Retina (tissue), 1 donor: ENCODE measurements around the gene MAP2K3.

Experiments
- DNase-seq: peaks from one replicate; pipeline ENCODE4 v3.0.0-alpha.2; 2016

MAP2K3 gene

DNA sequence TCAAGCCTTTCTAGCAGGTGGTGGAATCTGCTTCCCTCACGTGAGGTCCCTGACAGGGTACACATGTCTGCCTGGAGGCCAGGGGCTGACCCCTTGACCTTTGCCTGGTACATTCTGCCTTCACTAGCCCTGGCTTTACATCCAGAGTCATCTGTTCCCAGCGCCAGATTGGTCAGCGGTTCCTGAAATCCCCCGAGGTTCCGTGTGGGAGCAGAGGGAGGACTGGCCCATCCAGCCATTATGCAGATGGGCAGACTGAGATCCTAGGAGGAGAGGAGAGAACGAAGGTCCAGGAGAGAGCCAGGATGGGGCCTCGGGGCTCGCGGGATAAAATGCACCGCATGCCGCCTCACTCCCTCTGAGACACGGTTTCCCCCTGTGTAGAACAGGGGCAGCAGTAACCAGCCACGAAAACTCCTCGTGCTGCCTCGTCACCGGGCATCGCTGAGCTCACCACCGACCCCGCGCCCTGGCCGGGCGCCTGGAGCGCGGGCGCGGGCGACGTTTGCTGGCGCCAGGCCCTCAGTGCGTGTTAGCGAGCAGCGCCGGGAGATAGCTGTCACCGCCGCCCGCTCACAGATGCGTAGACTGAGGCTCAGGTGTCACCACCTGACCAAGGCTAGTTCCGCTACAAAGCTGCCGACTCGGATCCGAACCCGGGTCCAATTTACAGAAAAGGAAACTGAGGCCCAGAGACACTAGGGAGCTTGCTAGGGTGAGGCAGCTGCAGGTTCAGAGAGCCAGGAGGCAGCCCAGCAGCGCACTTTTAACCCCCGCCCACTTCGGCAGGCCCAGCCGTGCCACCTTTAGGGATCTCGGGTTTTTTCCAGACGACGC, 811 bp upstream of the MAP2K3 start:
- DNase-seq, result no peak

DNA sequence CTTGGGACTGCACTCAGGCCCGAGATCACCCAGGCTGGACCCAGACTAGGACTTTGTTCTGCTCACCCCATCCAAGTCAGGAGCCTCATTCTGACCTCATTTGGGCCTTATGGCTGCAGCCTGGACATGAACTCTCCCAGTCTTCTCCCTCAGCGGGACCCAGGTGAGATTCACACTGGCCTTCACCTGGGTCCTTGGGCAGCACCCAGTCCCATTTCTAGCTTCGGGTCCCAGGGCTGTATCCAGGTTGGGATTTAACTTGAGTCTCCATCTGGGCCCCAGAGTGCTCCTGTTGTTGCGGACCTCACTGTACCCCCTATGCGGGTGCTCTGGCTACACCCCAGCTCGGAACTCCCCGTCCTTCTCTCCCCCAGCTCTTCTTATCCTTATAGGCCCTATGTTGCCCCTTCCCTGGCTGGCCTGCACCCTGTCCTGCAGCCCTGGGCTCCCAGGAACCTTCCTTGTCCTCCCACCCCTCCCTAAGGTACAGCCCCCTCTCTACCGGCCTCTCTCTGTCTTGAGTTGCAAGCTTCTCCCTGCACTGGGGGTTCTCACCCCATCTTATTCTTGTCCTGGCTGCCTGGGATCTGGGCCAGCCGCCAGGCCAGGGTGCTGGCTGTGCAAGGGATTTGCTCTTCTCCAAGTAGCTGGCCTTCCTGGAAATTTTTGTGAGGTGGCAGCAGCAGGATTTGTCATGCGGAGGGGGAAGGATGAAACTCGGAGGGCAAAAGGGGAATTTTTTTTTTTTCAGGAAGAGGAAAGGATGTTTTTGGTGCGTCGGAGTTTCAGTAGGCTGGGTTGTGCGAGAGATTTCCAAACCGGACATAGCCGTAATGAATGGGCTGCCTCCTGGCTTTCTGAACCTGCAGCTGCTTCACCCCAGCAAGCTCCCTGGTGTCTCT, 904 bp downstream of the MAP2K3 start:
- peak; percentile 52 for DNase-seq

DNA sequence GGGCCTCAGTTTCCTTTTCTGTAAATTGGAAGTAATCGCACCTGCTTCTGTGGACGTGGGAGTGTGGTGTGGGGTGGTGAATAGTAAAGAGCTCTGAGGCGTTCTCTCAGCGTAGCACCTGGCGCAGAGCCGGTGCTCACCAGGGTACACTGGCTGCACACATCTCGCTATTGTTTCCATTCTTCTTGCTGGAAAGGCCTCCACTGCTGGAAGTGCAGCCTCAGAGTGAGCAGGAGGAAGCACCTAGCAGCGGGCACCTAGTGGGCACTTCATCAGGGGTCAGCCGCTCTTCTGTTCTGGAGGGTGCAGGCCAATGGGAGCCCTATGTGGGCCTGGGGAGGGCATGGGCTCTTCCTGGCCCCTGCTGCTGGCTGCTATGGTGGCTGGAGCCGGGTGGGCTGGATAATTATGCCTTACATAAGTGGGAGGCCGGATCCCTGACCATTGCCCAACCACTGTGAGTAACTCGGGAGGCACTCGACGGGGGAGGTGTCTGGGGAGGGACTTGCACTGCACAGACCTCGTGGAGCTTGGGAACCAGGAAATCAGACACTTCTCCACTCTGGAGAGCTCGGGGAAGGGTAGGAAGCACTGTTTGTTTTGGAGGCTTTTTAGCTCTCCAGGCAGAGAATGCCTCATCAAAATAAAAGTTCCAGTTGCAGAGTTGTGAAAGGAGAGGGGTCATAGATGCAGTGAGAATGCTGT, 1.7 kb downstream of the MAP2K3 start:
- peak; percentile 73 for DNase-seq

DNA sequence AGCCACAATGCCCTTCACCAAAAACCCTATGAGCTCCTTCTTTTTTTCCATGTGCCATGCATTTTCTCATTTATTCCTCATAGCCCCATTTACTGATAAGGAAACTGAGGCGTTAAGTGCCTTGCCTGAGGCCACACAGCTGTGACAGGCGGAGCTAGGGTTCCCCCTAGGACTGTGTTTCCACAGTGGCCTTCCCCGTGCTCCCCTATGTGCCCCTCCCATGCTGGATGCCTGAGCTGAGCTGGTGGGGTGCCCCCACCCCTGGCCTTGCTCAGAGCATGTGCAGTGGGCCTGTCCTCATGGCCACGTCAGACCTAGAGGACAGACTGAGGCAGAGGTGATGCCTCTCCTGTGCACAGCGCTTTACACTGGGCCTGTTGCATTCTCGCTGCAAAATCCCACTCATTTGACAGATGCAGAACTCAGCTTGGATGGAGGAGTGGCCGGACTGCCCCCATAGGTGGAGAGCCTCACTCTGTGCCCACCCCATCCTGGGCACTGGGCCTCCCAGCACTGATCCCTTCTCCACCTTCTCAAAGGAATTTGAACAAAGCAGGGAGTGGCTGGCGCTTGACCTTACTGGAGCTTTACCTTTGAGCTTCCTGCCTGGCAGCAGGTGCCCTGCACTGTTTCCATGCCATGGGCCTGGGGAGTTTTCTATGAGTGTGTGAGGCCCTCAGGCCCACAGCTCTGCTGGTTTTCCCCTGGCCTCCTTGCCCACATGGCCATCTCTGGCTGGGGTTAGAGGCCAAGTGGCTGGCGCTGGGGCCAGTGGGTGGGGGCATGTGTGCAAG, 2.6 kb downstream of the MAP2K3 start:
- no peak for DNase-seq

DNA sequence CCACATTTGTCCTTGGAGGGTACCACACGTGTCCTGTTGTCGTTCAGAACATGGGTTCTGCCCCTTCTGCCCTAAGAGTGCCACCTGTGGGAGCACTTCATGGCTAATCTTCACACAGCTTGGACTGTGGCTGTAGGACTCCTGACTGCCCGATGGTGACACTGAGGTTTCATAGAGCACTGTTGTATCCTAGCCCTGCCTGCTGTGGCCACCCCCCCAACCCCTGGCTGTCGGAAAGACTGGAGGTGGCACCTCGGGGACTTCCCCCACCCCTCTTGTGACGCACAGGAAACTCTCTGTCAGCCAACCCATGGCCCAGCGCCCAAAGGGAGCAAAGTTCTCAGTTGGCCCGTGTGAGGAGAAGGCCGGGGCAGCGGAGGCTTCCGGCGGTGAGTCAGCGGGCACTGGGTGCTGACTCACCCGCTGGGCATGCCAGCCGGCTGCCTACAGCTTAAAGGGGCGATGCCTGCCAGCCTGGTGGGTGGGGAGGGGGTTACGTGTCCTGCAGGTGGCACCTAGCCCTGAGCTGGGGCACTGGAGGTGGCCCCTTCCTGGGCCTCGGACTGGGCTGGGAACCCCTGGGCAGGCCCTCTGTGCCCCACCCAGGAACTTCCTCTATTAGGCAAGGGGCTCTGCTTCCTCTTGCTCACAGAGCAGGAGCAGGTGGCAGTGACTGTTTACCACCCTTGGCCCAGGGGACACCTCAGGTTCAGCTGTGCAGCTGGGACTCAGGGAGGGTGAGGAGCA, 3.4 kb downstream of the MAP2K3 start:
- DNase-seq, result no peak

DNA sequence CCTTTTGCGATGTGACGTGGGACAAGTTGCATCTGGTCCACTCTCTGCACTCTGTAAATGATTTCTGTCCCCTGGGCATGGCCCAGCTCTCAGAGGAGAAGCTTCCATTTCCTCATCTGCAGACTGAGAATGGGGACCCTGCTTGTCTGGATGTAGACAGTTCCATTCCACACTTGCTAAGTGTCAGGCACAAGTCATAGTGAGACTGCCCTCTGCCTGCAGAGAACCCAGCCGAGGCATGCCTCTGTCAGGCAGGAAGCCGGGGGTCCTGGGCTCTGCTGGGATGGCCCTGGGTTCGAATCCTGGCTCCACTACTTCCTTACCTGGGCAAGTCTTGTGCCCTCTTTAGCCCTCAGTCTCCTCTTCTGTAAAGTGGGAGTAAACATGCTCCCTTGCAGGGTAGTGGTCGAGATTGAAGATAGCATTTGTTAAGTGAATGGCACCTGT, 4.1 kb downstream of the MAP2K3 start:
- DNase-seq, result no peak

DNA sequence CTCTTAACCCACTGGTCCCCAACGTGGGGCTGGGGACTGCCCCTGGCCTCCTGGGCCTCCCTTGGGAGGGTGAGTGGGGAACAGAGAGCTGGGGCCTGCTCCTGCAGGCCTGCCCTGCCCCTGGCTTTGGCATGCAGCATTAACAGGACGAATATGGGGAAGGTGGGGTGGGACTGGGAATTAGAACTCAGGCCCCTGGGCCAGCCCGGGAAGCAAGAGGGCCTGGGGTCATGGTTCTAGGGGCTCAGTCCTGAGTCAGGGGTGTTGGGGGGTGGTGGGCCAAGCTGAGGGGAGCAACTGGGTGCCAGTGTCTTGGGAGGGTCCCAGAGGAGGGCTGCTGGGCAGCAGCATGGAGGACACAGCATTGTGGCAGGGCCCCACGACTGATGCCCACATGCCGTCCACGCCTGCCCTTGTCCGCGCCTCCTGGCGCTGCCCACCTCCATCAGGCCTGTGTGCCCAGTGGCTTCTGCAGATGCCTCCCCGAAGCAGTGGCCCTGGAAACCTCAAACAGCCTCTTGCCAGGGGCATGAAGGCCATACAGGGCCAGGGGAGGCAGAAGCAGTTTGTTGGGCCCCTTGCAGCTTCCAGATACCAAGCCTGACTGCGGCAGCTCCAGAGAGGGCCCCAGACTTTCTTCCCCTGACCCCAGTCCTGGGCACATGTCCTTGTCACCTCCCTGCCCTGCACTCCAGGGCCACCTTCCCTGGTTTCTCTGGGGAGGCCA, 4.8 kb downstream of the MAP2K3 start:
- DNase-seq, result no peak

DNA sequence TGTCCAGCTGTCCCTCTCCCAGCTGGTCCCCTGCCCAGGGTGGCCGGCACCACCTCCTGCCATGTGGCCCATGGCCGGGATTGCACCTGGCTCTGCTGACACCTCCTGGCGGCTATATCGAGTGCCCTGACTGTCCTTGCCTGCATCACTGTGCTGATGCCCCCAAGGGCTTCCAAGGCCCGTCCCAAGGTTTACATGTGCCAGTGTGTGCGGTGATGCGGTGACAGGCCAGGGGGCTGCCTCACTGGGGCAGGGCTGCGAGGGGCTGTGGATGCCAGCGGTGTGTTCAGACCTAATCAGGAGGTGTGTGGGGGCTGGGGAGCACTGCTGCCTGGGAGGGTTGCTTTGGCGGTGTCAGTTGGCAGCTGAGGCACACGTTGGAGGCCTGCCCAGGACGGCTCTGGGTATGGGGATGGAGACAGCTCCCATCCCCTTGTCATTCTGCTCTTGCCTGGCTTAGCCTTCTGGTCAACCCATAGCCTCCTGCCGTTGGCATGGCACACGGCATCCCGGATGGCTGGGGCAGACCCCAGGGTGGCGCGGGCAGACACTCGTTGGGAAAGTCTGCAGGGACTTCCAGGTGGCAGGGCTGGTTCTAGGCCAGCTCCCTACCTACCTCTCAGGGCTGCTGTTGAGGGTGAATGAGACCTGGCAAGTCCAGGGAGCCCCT, 5.5 kb downstream of the MAP2K3 start:
- DNase-seq, result no peak

DNA sequence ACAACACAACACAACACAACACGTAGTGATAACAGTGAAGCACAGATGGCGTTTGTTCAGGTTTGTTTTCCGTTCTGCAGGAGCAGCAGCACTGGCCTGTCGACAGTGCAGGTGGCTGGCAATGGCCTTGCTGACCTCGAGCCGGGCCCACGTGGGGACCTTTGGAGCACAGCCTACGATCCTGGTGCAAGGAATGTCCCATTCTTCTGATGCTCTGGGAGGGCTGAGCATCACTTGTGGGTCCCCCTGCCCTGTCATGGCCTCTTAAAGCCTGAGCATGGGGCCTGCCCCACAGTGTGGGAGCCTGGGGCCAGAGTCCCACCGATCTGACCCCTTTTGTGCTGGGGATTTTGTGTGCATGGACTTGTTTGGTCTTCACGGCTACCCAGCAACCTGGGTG, 6.8 kb downstream of the MAP2K3 start:
- DNase-seq, result no peak

DNA sequence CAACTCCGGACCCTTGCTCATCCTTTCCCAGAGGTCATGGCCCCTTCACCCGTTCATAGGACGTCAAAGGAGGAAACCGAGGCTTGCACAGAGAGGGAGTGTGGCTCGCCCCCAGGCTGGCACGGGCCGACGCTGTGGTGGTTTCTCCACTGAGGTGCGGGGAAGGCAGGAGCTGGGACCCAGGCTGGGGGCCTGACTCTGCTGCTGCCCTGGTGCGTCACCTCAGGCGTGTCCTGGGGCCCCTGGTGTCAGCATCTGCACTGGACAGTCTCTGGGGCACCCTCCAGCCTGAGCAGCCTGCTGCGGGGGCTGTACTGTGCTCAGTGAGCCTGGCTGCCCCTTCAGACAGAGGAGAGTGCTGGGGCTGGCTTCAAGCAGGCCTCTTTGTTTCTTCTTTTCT, 7.4 kb downstream of the MAP2K3 start:
- no peak for DNase-seq

DNA sequence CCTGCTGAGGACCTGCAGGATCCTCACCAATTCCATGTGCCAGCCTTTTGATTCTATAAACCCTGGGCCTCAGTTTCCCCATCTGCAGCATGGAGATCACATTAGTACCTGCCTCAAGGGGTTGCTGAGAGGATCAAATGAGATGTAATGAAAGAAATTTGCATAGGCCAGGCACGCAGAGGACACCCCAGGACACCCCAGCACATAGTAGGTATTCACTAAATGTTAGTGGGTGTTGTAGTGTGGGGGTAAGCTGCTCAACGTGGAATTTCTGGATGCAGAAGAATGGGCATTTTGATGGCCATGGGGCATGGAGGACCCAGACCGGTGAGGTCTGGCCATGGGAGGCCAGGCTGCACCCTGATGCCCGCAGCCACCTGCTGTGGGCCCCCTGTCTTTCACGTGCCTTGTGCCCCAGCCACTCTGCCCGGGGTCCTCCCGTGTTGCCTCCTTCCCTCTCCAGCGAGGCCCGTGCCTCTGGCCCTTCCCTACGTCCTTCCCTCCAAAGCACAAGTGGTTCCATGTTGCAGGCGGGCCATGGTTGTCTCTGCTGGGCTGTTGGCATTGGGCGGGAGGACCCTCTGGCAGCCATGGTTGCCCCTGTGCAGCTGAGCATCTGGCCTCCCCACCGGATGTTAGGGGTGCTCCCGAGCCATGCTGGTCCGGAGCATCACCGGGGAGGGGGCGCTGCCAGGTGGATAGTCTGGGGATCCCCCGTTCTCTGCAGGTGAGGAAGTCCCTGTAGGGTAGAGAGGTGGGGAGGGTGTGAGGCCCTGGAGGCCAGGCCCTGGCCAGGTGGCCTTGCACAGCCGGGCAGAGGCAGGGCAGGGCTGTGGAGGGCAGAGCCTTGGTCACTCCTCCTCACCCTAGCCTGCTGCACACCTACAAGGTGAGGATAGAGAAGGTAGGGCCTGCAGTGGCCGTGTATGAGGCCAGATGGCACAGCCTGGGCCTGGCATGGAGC, 8.6 kb downstream of the MAP2K3 start:
- no peak for DNase-seq

DNA sequence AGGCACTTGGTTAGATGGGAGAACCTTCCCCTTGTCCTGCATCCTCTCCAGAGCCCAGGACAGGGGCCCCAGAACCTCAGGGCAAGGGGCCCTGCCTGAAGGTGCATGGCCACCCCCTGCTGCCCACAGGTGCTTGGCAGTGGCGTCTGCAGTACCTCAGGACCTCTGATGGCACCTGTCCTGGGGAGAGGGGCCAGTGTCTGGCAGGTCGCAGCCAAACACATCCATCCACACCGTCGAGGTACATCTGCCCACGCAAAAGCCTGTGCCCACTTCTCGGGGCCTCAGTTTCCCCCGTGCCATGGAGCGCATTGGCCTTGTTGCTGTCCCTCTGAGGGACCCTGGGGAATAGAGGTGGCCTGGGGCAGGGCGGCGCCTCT, 9.3 kb downstream of the MAP2K3 start:
- DNase-seq, result no peak

DNA sequence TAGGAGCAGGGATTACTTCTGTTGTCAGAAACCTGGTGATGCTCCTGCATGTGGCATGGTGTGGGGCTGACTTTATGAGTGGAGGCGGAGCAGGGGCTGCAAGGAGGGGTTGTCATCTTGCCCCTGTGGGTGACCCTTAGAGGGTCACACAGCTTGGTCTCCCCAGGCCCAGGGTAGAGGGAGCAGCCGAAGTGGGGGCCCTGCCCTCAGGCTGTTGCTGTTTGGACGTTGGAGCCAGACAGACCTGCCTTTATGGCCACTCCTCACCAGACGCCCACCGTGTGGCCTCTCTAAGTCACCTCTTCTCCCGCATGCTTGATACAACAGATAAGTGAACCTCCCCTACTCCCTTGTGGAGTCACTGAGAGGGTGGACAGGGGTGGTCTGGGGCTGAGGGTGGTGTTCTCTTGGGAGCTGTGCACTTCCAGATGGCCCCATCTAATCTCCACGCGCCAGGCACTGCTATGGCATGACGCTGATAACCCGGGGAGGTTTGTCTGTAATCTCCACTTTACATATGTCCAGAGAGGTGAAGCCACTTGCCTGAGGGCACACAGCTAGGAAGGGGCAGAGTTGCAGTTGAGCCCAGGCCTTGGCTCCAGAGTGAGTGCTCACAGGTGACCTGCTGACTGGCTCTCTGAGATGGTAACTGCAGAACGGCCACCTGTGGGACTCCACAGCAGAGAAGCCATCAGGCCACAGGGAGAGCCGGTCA, 10.0 kb downstream of the MAP2K3 start:
- no peak for DNase-seq

DNA sequence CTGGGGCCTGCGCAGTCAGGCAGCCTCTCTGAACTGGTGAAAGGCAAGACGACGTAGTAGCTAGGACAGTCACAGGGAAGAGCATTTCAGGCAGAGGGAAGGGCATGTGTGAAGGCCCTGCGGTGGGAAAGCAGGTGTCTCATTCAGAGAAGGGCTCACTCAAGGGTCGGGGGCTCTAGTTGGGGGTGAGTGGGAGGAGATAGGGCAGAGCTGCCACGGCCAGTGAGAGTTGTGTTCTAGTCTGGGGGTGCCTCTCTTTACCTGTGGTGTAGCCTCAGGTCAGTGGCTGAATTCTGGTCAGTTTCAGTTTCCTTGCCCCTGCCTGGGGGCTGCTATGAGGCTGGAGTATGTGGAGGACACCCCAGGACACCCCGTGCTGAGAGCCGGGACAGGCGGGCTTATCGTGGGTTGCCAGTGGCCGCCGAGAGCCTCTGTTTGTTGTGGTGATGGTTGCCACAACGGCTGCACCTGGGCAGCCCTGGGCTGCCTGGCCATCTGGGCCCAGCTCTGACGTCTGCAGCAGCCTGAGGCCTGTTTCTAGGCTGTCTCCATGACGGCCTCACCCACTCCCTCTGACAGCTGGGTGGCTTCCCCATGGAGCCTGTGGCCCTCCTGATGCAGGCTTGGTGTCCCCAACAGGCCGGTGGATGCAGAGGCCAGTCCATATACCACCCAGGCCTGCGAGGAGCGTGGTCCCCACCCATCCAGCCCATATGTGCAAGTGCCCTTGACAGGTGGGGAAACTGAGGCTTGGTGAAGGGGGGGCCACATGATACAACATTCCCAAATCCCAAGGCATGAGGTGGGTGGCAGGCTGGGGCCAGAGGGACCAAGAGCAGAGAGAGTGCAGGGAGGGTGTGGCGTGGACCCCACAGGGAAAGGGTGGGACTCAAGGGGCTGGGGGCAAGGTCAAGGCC, 10.8 kb downstream of the MAP2K3 start:
- no peak for DNase-seq

DNA sequence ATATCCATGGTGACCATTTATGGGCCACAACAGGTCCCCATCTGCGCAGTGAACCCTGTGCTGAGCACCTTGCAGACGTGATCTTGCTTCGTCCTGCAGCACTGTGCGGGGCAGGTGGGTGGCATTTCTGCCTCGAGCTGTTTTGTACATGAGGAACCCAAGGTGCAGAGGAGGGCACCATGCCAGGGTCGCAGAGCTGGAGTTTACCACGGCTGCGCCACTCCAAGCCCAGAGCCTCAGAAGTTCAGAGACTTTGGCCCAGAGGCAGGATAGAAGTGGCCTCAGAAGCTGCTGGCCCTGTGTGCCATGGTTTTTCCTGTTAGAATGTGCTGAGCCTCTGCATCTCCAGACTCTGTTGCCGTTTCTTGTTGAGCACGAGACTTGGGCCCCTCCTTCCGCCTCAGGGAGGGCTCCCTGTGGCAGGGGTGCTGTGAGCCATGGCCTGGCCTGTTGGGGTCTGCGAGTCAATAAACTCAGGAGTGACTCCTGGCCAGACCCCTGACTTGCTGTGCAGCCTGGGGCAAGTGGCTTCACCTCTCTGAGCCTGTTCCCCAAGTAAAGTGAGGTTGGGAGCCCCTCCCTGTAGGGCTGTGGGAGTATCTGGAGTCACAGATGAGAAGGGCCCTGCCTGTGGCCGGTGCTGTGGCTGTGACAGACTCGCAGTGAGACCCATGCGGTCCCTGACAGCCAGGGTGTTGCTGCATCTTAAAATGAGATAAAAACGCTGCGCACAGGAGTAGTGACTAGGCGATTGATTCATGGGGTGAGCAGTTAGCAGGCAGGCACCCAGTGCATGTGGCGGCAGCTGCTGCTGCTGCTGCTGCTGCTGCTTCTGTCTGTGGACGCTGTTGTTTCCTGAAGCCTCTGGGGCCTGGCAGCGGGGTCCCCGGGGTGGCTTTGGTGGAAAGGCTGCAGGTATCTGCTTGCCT, 11.8 kb downstream of the MAP2K3 start:
- no peak for DNase-seq

DNA sequence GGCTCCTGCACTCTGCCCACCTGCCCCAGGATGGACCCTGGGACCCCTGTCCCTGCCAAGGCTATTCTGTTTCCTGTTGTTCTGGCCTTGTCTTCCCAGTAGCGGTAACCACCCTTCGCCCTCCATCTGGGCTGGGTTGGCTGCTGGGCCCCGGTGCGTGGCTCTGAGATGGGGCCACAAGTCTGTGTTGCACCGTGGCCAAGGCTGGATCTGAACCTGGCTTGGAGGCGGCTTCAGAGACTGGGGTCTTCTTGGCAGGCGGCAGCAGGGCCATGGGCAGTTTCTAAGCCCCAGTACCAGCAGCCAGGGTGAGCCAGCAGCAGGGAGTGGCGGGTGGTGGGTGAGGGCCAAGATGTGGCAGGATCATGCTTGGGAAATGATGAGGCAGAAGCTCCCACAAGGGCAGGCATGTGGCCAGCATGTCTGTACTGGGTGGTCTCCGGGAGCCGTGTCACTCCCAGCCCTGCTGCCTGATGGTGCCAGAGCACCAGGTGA, 12.6 kb downstream of the MAP2K3 start:
- DNase-seq, result no peak
